ENCODE data around the gene TSHR.

GRCh38 chr14:80944861-80945617 is 10.4 kb upstream of the TSHR start:
- TF ChIP-seq CTCF (IDR thresholded peaks at IDR 0.05) (no peak), ZFX (IDR thresholded peaks at IDR 0.05; ENCODE audit: borderline replicate concordance) (no peak)
